Esophagus squamous epithelium (tissue), 5 donors: ENCODE data around the gene KRTAP16-1. TPM values are rescaled to one million over a fixed set of nuclear protein-coding genes. Genes with fewer than 3 reads are reported as not detected.
"Not testable (repeated sequence)": the region's sequence is repeated elsewhere in the genome, so short reads cannot be mapped to it uniquely, and the experiment has no call there.

Source experiments
- DNase-seq: peaks from one replicate; lab custom pipeline; 2025; lab: John Stamatoyannopoulos, UW
- H3K27ac ChIP-seq, 4 donors: fragments of 200-600 bp; sonication (generic); one replicate each; pipeline ENCODE4 v1.5.1; 2016 to 2019; ENCODE audit warnings: mild to moderate bottlenecking in 1 of 4
- H3K27me3 ChIP-seq, 4 donors: fragments of 200-600 bp; sonication (generic); 1 replicate in 3 of 4; 2 replicates in 1 of 4; pipeline versions ENCODE4 v1.5.1 to v1.6.0; 2017 to 2021; ENCODE audit warnings: antibody characterized with exemption in 1 of 4
- H3K36me3 ChIP-seq, 3 donors: fragments of 200-600 bp; sonication (generic); one replicate each; pipeline ENCODE4 v1.5.1; 2016 to 2019
- H3K4me1 ChIP-seq, 3 donors: fragments of 200-600 bp; sonication (generic); one replicate each; pipeline ENCODE4 v1.5.1; 2017 to 2019
- H3K4me3 ChIP-seq, 4 donors: fragments of 200-600 bp; sonication (generic); 1 replicate in 3 of 4; 2 replicates in 1 of 4; pipeline ENCODE4 v1.5.1; 2016 to 2019; ENCODE audit warnings: mild to moderate bottlenecking in 2 of 4, moderate library complexity in 1 of 4
- H3K9me3 ChIP-seq, 3 donors: fragments of 200-600 bp; sonication (generic); one replicate each; pipeline ENCODE4 v1.5.1; 2016 to 2019
- CTCF ChIP-seq, 6 experiments: fragments of 450-650 bp in 4 of 6; fragments of 200-600 bp in 2 of 6; sonication (generic) in 2 of 6; IDR thresholded peaks; one replicate each; pipeline ENCODE4 v1.5.1; 2016 to 2019; ENCODE audit warnings: antibody characterized with exemption in 6 of 6, mild to moderate bottlenecking in 4 of 6, moderate library complexity in 4 of 6
- POLR2A ChIP-seq, 4 donors: fragments of 450-650 bp; IDR thresholded peaks; one replicate each; pipeline ENCODE4 v1.6.1; 2017; ENCODE audit warnings: antibody characterized with exemption in 4 of 4, mild to moderate bottlenecking in 4 of 4, moderate library complexity in 3 of 4
- WGBS, 2 donors: methylation state at CpG; one replicate each; pipeline ENCODE4 v1.1.5; 2018; 5-methylcytosine and 5-hydroxymethylcytosine counted together
- intact Hi-C: fragments of 100-400 bp; cut with DNase I; formaldehyde crosslinking; loops from one replicate; pipeline ENCODE4 v1.15.0; 2022
- total RNA-seq, 4 donors: library from RNA; depleted of rRNA; stranded (reverse); fragments of >200 nt; gene quantifications; one replicate each; pipeline ENCODE4 v1.1.0, GENCODE V29; 2016
- donor health status: DM: yes; HTN: yes; CAD: no.

KRTAP16-1 gene
- total RNA-seq, 4 donors from 2014 or later: not detected

- DNase-seq: no peak
- Histone ChIP-seq H3K4me1 (peaks cover 0 to 22% (median 0%) of the 10 kb centered on the region in 3 donors), H3K4me3 (no peak overlapping the region), H3K27me3 (peaks cover 0 to 5% (median 0%) of the 10 kb centered on the region in 4 donors), H3K9me3 (no peaks in the 10 kb centered on the region), H3K27ac (no peak overlapping the region), H3K36me3 (no peaks in the 10 kb centered on the region)
- TF ChIP-seq CTCF (IDR thresholded peaks at IDR 0.05) (no peak), POLR2A (IDR thresholded peaks at IDR 0.05) (no peak)
- WGBS, 2 donors: 57 to 88% methylated on average over 1 of the region's 1 CpG
- intact Hi-C loops: no loop called here
Measured at GRCh38 chr17:41294016-41294415, 15.1 kb downstream of the KRTAP16-1 start.

- Histone ChIP-seq H3K27ac (no peak overlapping the region), H3K4me3 (no peak overlapping the region), H3K36me3 (no peaks in the 10 kb centered on the region), H3K9me3 (no peaks in the 10 kb centered on the region), H3K4me1 (peaks cover 0 to 14% (median 0%) of the 10 kb centered on the region in 3 donors), H3K27me3 (peaks cover 0 to 5% (median 0%) of the 10 kb centered on the region in 4 donors)
- intact Hi-C loops: no loop called here
- WGBS, 2 donors: 73 to 83% methylated on average over 3 of the region's 3 CpGs
- TF ChIP-seq CTCF (IDR thresholded peaks at IDR 0.05) (no peak), POLR2A (IDR thresholded peaks at IDR 0.05) (no peak)
- no peak for DNase-seq
Measured at GRCh38 chr17:41287050-41287449, 22.1 kb downstream of the KRTAP16-1 start.

DNA sequence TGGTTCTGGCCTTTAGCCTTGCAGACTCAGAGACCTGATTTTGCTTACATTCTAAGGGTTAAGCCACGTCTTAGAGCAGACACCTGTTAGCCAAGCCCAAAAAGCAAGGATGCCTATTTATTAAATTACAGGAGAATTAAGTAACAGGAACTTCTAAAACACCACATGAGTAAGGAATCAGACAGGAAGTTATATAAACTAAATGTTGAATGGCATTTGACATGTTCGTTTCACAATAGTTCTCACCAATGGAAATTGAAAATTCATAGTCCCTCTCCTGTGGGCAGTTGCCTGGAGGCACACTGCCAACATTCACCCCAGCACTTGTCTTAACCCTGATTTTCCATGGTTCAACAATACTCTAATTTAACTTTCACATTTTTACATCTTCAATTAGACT, 24.6 kb downstream of the KRTAP16-1 start:
- Histone ChIP-seq H3K27me3 (peaks cover 0 to 6% (median 0%) of the 10 kb centered on the region in 4 donors), H3K27ac (no peak overlapping the region), H3K9me3 (no peaks in the 10 kb centered on the region), H3K4me3 (no peak overlapping the region), H3K4me1 (no peaks in the 10 kb centered on the region), H3K36me3 (no peaks in the 10 kb centered on the region)
- no peak for DNase-seq
- TF ChIP-seq CTCF (IDR thresholded peaks at IDR 0.05) (no peak), POLR2A (IDR thresholded peaks at IDR 0.05) (no peak)
- intact Hi-C loops: no loop called here
- WGBS, 2 donors: 37 to 41% methylated on average over 2 of the region's 2 CpGs

- no peaks in the 10 kb centered on the region for H3K9me3 ChIP-seq
- no peak for DNase-seq
- no peak overlapping the region for H3K27ac ChIP-seq
- H3K36me3 ChIP-seq: no peaks in the 10 kb centered on the region
- intact Hi-C loops: no loop called here
- TF ChIP-seq CTCF (IDR thresholded peaks at IDR 0.05) (no peak), POLR2A (IDR thresholded peaks at IDR 0.05) (no peak)
- 40 to 47% methylated on average over 3 of the region's 3 CpGs for WGBS, 2 donors
- peaks cover 0 to 5% (median 0%) of the 10 kb centered on the region in 4 donors for H3K27me3 ChIP-seq
- no peak overlapping the region for H3K4me3 ChIP-seq
- H3K4me1 ChIP-seq: no peaks in the 10 kb centered on the region
Measured at GRCh38 chr17:41284043-41284442, 25.1 kb downstream of the KRTAP16-1 start.

DNA sequence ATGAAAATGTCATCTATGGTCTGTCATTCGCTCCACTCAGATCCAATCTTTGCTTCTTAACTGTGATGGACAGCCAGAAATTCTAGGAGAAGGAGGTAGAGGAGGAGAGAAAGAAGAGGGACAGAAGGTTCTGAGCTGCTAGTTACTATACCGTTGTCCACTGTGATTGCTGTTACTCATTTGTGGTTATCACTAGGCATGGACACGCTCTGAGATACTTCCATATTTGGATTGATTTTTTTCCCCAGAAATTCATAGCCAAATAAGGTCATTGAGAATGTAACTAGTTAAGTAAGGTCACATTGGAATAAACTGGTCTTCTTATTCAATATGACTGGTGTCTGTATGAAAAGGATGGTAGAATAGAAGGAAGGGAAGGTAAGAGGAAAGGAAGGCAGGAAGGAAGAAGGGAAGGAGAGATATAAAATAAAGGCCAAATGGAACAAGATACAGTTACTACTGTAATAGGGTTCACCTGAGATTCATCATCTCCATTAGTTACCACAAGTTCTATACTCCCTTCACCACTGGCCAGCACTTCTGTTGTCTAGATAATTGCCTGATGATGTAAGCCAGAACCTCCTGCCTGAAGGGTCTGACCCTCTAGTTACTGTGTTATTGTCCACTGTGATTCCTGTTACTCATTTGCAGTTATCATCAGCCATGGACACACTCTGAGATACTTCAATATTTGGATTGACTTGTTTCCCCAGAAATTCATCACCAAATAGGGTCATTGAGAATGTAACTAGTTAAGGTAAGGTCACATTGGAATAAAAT, 30.7 kb downstream of the KRTAP16-1 start:
- Histone ChIP-seq H3K9me3 (no peaks in the 10 kb centered on the region), H3K27ac (no peak overlapping the region), H3K4me1 (no peaks in the 10 kb centered on the region), H3K36me3 (no peaks in the 10 kb centered on the region), H3K4me3 (no peak overlapping the region), H3K27me3 (peaks cover 0 to 10% (median 0%) of the 10 kb centered on the region in 4 donors)
- DNase-seq: no peak
- 78 to 83% methylated on average over 3 of the region's 3 CpGs for WGBS, 2 donors
- intact Hi-C loops: no loop called here
- TF ChIP-seq POLR2A (IDR thresholded peaks at IDR 0.05) (no peak), CTCF (IDR thresholded peaks at IDR 0.05) (no peak)

DNA sequence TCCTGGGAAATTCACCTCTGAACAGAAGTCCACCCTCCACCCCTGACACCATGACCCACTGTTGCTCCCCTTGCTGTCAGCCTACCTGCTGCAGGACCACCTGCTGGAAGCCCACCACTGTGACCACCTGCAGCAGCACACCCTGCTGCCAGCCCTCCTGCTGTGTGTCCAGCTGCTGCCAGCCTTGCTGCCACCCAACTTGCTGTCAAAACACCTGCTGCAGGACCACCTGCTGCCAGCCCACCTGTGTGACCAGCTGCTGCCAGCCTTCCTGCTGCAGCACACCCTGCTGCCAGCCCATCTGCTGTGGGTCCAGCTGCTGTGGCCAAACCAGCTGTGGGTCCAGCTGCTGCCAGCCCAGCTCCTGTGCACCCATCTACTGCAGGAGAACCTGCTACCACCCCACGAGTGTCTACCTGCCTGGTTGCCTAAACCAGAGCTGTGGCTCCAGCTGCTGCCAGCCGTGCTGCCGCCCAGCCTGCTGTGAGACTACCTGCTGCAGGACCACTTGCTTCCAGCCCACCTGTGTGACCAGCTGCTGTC, 33.4 kb downstream of the KRTAP16-1 start, which contains the start of gene KRTAP9-7:
KRTAP9-7 (plus strand) TSS at position 51 of the 543 bp plus-strand sequence; CDS start at position 51, 0 bp downstream.
- WGBS, 2 donors: 80 to 100% methylated on average over 1 of the region's 3 CpGs
- DNase-seq, H3K9me3 ChIP-seq, H3K36me3 ChIP-seq, intact Hi-C loops, H3K4me1 ChIP-seq, H3K27ac ChIP-seq, H3K27me3 ChIP-seq, H3K4me3 ChIP-seq: not testable (repeated sequence)
